ENCODE results near the gene SLC16A3. TPM values are rescaled to one million over a fixed set of nuclear protein-coding genes. Genes with fewer than 3 reads are reported as not detected.

SLC16A3 gene
- polyA plus RNA-seq, 3 donors: 26.3 to 103 (median 35.3) TPM

DNA sequence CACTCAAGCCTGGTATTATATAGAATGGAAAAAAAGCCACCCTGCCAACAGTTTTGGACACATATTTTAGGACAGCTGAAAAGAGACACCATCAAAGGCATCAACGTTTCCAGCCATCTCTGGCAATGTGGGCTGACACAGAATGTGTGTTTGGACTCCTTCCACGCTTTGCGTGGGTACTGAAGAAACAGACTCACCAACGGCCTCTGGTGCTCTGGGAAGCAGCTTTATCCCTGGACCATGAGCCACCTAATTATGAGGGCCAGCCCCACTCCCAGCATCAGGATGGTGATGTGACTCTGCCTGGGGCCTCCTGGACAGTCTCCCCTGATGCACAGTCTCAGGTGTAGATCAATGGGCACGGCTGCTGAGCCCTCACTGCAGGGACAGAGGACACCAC lies 44.1 kb upstream of the SLC16A3 start:
- no peaks in the 10 kb centered on the region for H3K27me3 ChIP-seq (ENCODE audit: control insufficient read depth in 2 of 2, insufficient read depth in 2 of 2, low read length in 2 of 2)
- WGBS (ENCODE audit: insufficient coverage): 99% methylated on average over 5 of the region's 5 CpGs
- TF ChIP-seq, protein P1, sequence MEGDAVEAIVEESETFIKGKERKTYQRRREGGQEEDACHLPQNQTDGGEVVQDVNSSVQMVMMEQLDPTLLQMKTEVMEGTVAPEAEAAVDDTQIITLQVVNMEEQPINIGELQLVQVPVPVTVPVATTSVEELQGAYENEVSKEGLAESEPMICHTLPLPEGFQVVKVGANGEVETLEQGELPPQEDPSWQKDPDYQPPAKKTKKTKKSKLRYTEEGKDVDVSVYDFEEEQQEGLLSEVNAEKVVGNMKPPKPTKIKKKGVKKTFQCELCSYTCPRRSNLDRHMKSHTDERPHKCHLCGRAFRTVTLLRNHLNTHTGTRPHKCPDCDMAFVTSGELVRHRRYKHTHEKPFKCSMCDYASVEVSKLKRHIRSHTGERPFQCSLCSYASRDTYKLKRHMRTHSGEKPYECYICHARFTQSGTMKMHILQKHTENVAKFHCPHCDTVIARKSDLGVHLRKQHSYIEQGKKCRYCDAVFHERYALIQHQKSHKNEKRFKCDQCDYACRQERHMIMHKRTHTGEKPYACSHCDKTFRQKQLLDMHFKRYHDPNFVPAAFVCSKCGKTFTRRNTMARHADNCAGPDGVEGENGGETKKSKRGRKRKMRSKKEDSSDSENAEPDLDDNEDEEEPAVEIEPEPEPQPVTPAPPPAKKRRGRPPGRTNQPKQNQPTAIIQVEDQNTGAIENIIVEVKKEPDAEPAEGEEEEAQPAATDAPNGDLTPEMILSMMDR (IDR thresholded peaks at IDR 0.05): no peak
- H3K79me2 ChIP-seq (ENCODE audit: insufficient read depth, low read length): no peaks in the 10 kb centered on the region
- no peak overlapping the region for H3K4me3 ChIP-seq (replicated peaks in 1 of 3; ENCODE audit: low read depth in 2 of 3, low read length in 3 of 3)
- no peaks in the 10 kb centered on the region for H3K4me1 ChIP-seq (ENCODE audit: control insufficient read depth in 1 of 2, insufficient read depth in 2 of 2, low read length in 2 of 2)
- no peak overlapping the region for H3K4me2 ChIP-seq (replicated peaks; ENCODE audit: extremely low read depth, low read length, poor library complexity, severe bottlenecking)
- intact Hi-C loops (cut with micrococcal nuclease): no loop called here
- H3K9ac ChIP-seq (ENCODE audit: insufficient read depth, low read length, poor library complexity, severe bottlenecking): no peak overlapping the region
- Mint-ChIP-seq H3K4me1 (no peaks in the 10 kb centered on the region), H3K36me3 (peaks cover 27 to 37% of the 10 kb centered on the region in 2 donors), H3K27ac (peak overlapping the region in 2 of 7 donors; percentile 28 to 32), H3K27me3 (ENCODE audit: low read depth in 3 of 3) (peaks cover 0 to 2% (median 0%) of the 10 kb centered on the region in 3 donors), H3K4me3 (no peak overlapping the region), H3K9me3 (no peaks in the 10 kb centered on the region)
- peaks cover 13 to 24% of the 10 kb centered on the region in 2 donors for H3K36me3 ChIP-seq (replicated peaks in 1 of 2; ENCODE audit: control insufficient read depth in 1 of 2, insufficient read depth in 2 of 2, low read length in 2 of 2)
- no peak overlapping the region for H3K27ac ChIP-seq (ENCODE audit: low read depth in 1 of 2, low read length in 2 of 2)
- no peaks in the 10 kb centered on the region for H3K9me3 ChIP-seq (replicated peaks in 1 of 2; ENCODE audit: control insufficient read depth in 1 of 2, insufficient read depth in 1 of 2, low read length in 2 of 2)
- no peak overlapping the region for H2AFZ ChIP-seq (ENCODE audit: insufficient read depth, low read depth, low read length, poor library complexity, severe bottlenecking)
- DNase-seq: no peak
- H4K20me1 ChIP-seq (ENCODE audit: insufficient read depth, low read length): no peaks in the 10 kb centered on the region

GRCh38 chr17:82186221-82186620 lies 42.6 kb upstream of the SLC16A3 start:
- TF ChIP-seq, protein P1 (IDR thresholded peaks at IDR 0.05): no peak
- Histone ChIP-seq H4K20me1 (ENCODE audit: insufficient read depth, low read length) (no peaks in the 10 kb centered on the region), H3K27ac (ENCODE audit: low read depth in 1 of 2, low read length in 2 of 2) (no peak overlapping the region), H3K4me3 (replicated peaks in 1 of 3; ENCODE audit: low read depth in 2 of 3, low read length in 3 of 3) (no peak overlapping the region), H3K9me3 (replicated peaks in 1 of 2; ENCODE audit: control insufficient read depth in 1 of 2, insufficient read depth in 1 of 2, low read length in 2 of 2) (no peaks in the 10 kb centered on the region), H3K27me3 (ENCODE audit: control insufficient read depth in 2 of 2, insufficient read depth in 2 of 2, low read length in 2 of 2) (no peaks in the 10 kb centered on the region), H3K9ac (ENCODE audit: insufficient read depth, low read length, poor library complexity, severe bottlenecking) (no peak overlapping the region), H3K4me1 (ENCODE audit: control insufficient read depth in 1 of 2, insufficient read depth in 2 of 2, low read length in 2 of 2) (no peaks in the 10 kb centered on the region), H3K4me2 (replicated peaks; ENCODE audit: extremely low read depth, low read length, poor library complexity, severe bottlenecking) (no peak overlapping the region), H3K36me3 (replicated peaks in 1 of 2; ENCODE audit: control insufficient read depth in 1 of 2, insufficient read depth in 2 of 2, low read length in 2 of 2) (peaks cover 13 to 20% of the 10 kb centered on the region in 2 donors), H2AFZ (ENCODE audit: insufficient read depth, low read depth, low read length, poor library complexity, severe bottlenecking) (no peak overlapping the region), H3K79me2 (ENCODE audit: insufficient read depth, low read length) (no peaks in the 10 kb centered on the region)
- Mint-ChIP-seq H3K4me3 (no peak overlapping the region), H3K4me1 (no peaks in the 10 kb centered on the region), H3K27me3 (ENCODE audit: low read depth in 3 of 3) (no peaks in the 10 kb centered on the region), H3K27ac (no peak overlapping the region), H3K36me3 (peaks cover 21 to 27% of the 10 kb centered on the region in 2 donors), H3K9me3 (no peaks in the 10 kb centered on the region)
- 99% methylated on average over 15 of the region's 15 CpGs for WGBS (ENCODE audit: insufficient coverage)
- no peak for DNase-seq
- intact Hi-C loops (cut with micrococcal nuclease): no loop called here
